A673 (cell line): ENCODE data around the gene ZBTB38.

Experiments
- EZH2 ChIP-seq: fragments of 200-600 bp; sonication (generic); IDR thresholded peaks from 2 replicates; pipeline ENCODE4 v1.6.1; 2017; ENCODE audit warnings: borderline replicate concordance, low read depth, mild to moderate bottlenecking, mixed read lengths, antibody characterized with exemption, low read length; ENCODE audit not compliant: poor library complexity, severe bottlenecking
- TF ChIP-seq, protein P1 (sequence below): fragments of 300-800, 200-600 bp; sonication (generic); conservative IDR thresholded peaks from 2 replicates; pipeline ENCODE4 v1.5.1; 2017; ENCODE audit warnings: low read depth, mild to moderate bottlenecking, antibody characterized with exemption, low read length, moderate library complexity, mixed read lengths

DNA sequence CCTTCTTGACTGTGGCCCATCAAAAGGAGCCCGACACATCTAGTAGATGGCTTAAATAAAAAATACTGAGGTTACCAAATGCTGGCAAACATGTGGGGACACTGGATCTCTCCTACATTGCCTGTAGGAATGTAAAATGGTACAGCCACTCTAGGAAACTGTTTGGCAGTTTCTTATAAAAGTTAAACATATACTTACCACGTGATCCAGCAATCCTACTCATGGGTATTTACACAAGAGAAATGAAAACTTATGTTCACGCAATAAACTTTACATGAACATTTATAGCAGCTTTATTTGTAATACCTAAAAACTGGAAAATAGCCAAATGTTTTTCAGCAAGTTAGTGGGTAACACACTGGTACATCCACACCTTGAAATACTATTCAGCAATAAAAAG is 9.1 kb downstream of the ZBTB38 start:
- TF ChIP-seq, protein P1, sequence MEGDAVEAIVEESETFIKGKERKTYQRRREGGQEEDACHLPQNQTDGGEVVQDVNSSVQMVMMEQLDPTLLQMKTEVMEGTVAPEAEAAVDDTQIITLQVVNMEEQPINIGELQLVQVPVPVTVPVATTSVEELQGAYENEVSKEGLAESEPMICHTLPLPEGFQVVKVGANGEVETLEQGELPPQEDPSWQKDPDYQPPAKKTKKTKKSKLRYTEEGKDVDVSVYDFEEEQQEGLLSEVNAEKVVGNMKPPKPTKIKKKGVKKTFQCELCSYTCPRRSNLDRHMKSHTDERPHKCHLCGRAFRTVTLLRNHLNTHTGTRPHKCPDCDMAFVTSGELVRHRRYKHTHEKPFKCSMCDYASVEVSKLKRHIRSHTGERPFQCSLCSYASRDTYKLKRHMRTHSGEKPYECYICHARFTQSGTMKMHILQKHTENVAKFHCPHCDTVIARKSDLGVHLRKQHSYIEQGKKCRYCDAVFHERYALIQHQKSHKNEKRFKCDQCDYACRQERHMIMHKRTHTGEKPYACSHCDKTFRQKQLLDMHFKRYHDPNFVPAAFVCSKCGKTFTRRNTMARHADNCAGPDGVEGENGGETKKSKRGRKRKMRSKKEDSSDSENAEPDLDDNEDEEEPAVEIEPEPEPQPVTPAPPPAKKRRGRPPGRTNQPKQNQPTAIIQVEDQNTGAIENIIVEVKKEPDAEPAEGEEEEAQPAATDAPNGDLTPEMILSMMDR, result no peak
- TF ChIP-seq EZH2, result no peak
